IMR-90 (cell line): Measurements from ENCODE around the gene TNPO1. TPM values are rescaled to one million over a fixed set of nuclear protein-coding genes. Genes with fewer than 3 reads are reported as not detected.

Source experiments
- ATAC-seq: fragments of 200-7000 bp; cut with Tn5 transposase; 2 replicates; pipeline ENCODE4 v1.9.1; 2020; ENCODE audit warnings: low read depth, mild to moderate bottlenecking, moderate library complexity
- BruUV-seq: library from RNA; stranded (reverse); fragments of 400-500 nt; replicated peaks from 2 replicates; lab custom pipeline; 2021; lab: Mats Ljungman, UMichigan
- CTCF ChIA-PET: fragments of 300-600 bp; formaldehyde crosslinking; extraction: SDS; loops from one replicate; lab custom pipeline; 2021; ENCODE audit warnings: antibody characterized with exemption; lab: Yijun Ruan, JAX
- POLR2A ChIA-PET: fragments of 300-600 bp; sonication (Branson Sonifier 250); formaldehyde crosslinking; loops from one replicate; lab custom pipeline; 2022; ENCODE audit warnings: antibody characterized with exemption; ENCODE audit not compliant: unreplicated experiment; lab: Charles Lee
- DNase-seq: peaks from one replicate; pipeline ENCODE4 v3.0.0; 2013
- H2AFZ ChIP-seq: replicated peaks from 2 replicates; pipeline ENCODE3; 2013; ENCODE audit warnings: low read length, mild to moderate bottlenecking; ENCODE audit not compliant: poor library complexity
- H2AK5ac ChIP-seq: 2 replicates; pipeline ENCODE4 v1.6.1; 2013; ENCODE audit warnings: low read depth, low read length, inconsistent platforms
- H2AK9ac ChIP-seq: replicated peaks from 2 replicates; pipeline ENCODE3; 2013; ENCODE audit warnings: mild to moderate bottlenecking, low read depth, low read length, moderate library complexity; ENCODE audit not compliant: poor library complexity
- H2BK120ac ChIP-seq: 2 replicates; pipeline ENCODE4 v1.6.1; 2013; ENCODE audit warnings: low read depth, low read length, inconsistent platforms
- H2BK15ac ChIP-seq: 3 replicates; pipeline ENCODE4 v1.6.1; 2013; ENCODE audit warnings: low read depth, low read length, inconsistent platforms
- H2BK20ac ChIP-seq: 2 replicates; pipeline ENCODE4 v1.6.1; 2013; ENCODE audit warnings: low read depth, mild to moderate bottlenecking, inconsistent platforms, low read length, moderate library complexity
- H2BK5ac ChIP-seq: 2 replicates; pipeline ENCODE4 v1.6.1; 2013; ENCODE audit warnings: mild to moderate bottlenecking, low read depth, low read length, inconsistent platforms; ENCODE audit not compliant: poor library complexity, severe bottlenecking
- H3K14ac ChIP-seq: replicated peaks from 2 replicates; pipeline ENCODE4 v1.6.1; 2013; ENCODE audit warnings: low read depth, low read length, inconsistent platforms
- H3K18ac ChIP-seq: 2 replicates; pipeline ENCODE4 v1.6.1; 2013; ENCODE audit warnings: low read depth, low read length, control low read depth
- H3K23ac ChIP-seq: 2 replicates; pipeline ENCODE4 v1.6.1; 2013; ENCODE audit warnings: low read depth, low read length, inconsistent platforms
- H3K27ac ChIP-seq: 2 replicates; pipeline ENCODE4 v1.5.1; 2013; ENCODE audit warnings: mild to moderate bottlenecking, control low read depth, low read length; ENCODE audit not compliant: insufficient read depth
- H3K27me3 ChIP-seq: 2 replicates; pipeline ENCODE4 v1.6.1; 2013; ENCODE audit warnings: low read length; ENCODE audit not compliant: control insufficient read depth, insufficient read depth
- H3K36me3 ChIP-seq: 2 replicates; pipeline ENCODE4 v1.6.1; 2013; ENCODE audit warnings: low read length, mixed read lengths; ENCODE audit not compliant: control insufficient read depth, insufficient read depth
- H3K4ac ChIP-seq: 2 replicates; pipeline ENCODE4 v1.6.1; 2013; ENCODE audit warnings: low read depth, low read length, inconsistent platforms
- H3K4me1 ChIP-seq: 2 replicates; pipeline ENCODE4 v1.6.1; 2013; ENCODE audit warnings: low read length, mixed read lengths; ENCODE audit not compliant: control insufficient read depth, insufficient read depth
- H3K4me2 ChIP-seq: 2 replicates; pipeline ENCODE4 v1.6.1; 2013; ENCODE audit warnings: low read depth, mild to moderate bottlenecking, control low read depth, low read length, moderate library complexity
- H3K4me3 ChIP-seq: 2 replicates; pipeline ENCODE4 v1.5.1; 2013; ENCODE audit warnings: low read depth, mild to moderate bottlenecking, control low read depth, low read length, moderate library complexity; ENCODE audit not compliant: insufficient read depth
- H3K56ac ChIP-seq: 2 replicates; pipeline ENCODE4 v1.6.1; 2013; ENCODE audit warnings: low read length, inconsistent platforms; ENCODE audit not compliant: insufficient read depth; ENCODE audit errors: extremely low read depth
- H3K79me1 ChIP-seq, 2 experiments: 2 replicates each; pipeline ENCODE4 v1.6.1; 2013; ENCODE audit warnings: low read length in 2 of 2, inconsistent platforms in 1 of 2, low read depth in 1 of 2
- H3K9ac ChIP-seq: 2 replicates; pipeline ENCODE4 v1.6.1; 2013; ENCODE audit warnings: low read depth, low read length, control low read depth
- H3K9me1 ChIP-seq: 2 replicates; pipeline ENCODE4 v1.6.1; 2013; ENCODE audit warnings: low read length, inconsistent platforms; ENCODE audit not compliant: insufficient read depth
- H3K9me3 ChIP-seq: 2 replicates; pipeline ENCODE4 v1.6.1; 2013; ENCODE audit warnings: low read length; ENCODE audit not compliant: control insufficient read depth, insufficient read depth
- H4K20me1 ChIP-seq: 2 replicates; pipeline ENCODE4 v1.6.1; 2013; ENCODE audit warnings: low read length, inconsistent platforms; ENCODE audit not compliant: insufficient read depth
- H4K5ac ChIP-seq: 2 replicates; pipeline ENCODE4 v1.6.1; 2013; ENCODE audit warnings: mild to moderate bottlenecking, low read depth, low read length, control low read depth
- H4K8ac ChIP-seq, 2 experiments: 2 replicates each; pipeline ENCODE4 v1.6.1; 2013; ENCODE audit warnings: low read depth in 2 of 2, low read length in 2 of 2, control low read depth in 1 of 2, inconsistent platforms in 1 of 2
- H4K91ac ChIP-seq: 2 replicates; pipeline ENCODE4 v1.6.1; 2013; ENCODE audit warnings: low read depth, low read length, inconsistent platforms; ENCODE audit not compliant: insufficient read depth
- BHLHE40 ChIP-seq: fragments of 150-350 bp; IDR thresholded peaks from 2 replicates; pipeline ENCODE4 v1.6.1; 2016; ENCODE audit warnings: mild to moderate bottlenecking, low read depth, low read length
- CEBPB ChIP-seq: IDR thresholded peaks from 2 replicates; pipeline ENCODE4 v1.6.1; 2012; ENCODE audit warnings: low read depth, low read length, improper control_type of control experiment
- CHD1 ChIP-seq: IDR thresholded peaks from 2 replicates; pipeline ENCODE4 v1.6.1; 2012; ENCODE audit warnings: low read depth, low read length, improper control_type of control experiment
- FOS ChIP-seq: fragments of 150-350 bp; IDR thresholded peaks from 2 replicates; pipeline ENCODE4 v1.6.1; 2016; ENCODE audit warnings: low read depth, low read length
- MAFK ChIP-seq: IDR thresholded peaks from 2 replicates; pipeline ENCODE4 v1.6.1; 2012; ENCODE audit warnings: low read depth, low read length, improper control_type of control experiment
- MAZ ChIP-seq: IDR thresholded peaks from 2 replicates; pipeline ENCODE4 v1.6.1; 2012; ENCODE audit warnings: low read depth, mild to moderate bottlenecking, low read length, improper control_type of control experiment, moderate library complexity, borderline replicate concordance
- MXI1 ChIP-seq: IDR thresholded peaks from 2 replicates; pipeline ENCODE4 v1.6.1; 2012; ENCODE audit warnings: low read depth, mild to moderate bottlenecking, low read length, moderate library complexity, borderline replicate concordance
- NFE2L2 ChIP-seq: fragments of 150-350 bp; IDR thresholded peaks from 2 replicates; pipeline ENCODE4 v1.6.1; 2016; ENCODE audit warnings: low read depth, mild to moderate bottlenecking, low read length
- POLR2A ChIP-seq: IDR thresholded peaks from 2 replicates; pipeline ENCODE4 v1.6.1; 2012; ENCODE audit warnings: mild to moderate bottlenecking, low read depth, low read length
- RAD21 ChIP-seq: IDR thresholded peaks from 2 replicates; pipeline ENCODE4 v1.6.1; 2012; ENCODE audit warnings: low read length, improper control_type of control experiment
- RCOR1 ChIP-seq: IDR thresholded peaks from 2 replicates; pipeline ENCODE4 v1.6.1; 2012; ENCODE audit warnings: mild to moderate bottlenecking, low read length, improper control_type of control experiment; ENCODE audit not compliant: insufficient replicate concordance
- RFX5 ChIP-seq: IDR thresholded peaks from 2 replicates; pipeline ENCODE4 v1.8.0; 2012; ENCODE audit warnings: low read depth, mild to moderate bottlenecking, low read length, moderate library complexity
- SMC3 ChIP-seq: fragments of 150-350 bp; IDR thresholded peaks from 2 replicates; pipeline ENCODE4 v1.6.1; 2016; ENCODE audit warnings: low read depth, mild to moderate bottlenecking, antibody characterized with exemption, low read length, moderate library complexity
- dilution Hi-C: fragments of 300-500 bp; cut with HindIII; formaldehyde crosslinking; loops from one replicate; pipeline ENCODE4 v1.14.3; 2018; ENCODE audit warnings: low sequenced_read_pairs; ENCODE audit not compliant: unreplicated experiment
- in situ Hi-C: fragments of 300-500 bp; cut with MboI; formaldehyde crosslinking; loops from 3 replicates; pipeline ENCODE4 v1.14.3; 2019; ENCODE audit warnings: low sequenced_read_pairs, inconsistent platforms, mixed read lengths
- intact Hi-C: fragments of 100-400 bp; cut with micrococcal nuclease; formaldehyde crosslinking; loops from 2 replicates; pipeline ENCODE4 v1.10.0; 2022
- polyA plus RNA-seq, 3 experiments: library from polyadenylated mRNA; depleted of rRNA; stranded (reverse); fragments of >200 nt; gene quantifications; 2 replicates each; pipeline ENCODE4 v1.2.3, GENCODE V29; 2012; ENCODE audit warnings: low replicate concordance in 1 of 3
- total RNA-seq: library from RNA; depleted of rRNA; stranded (reverse); fragments of >200 nt; gene quantifications from 2 replicates; pipeline ENCODE4 v1.2.3, GENCODE V29; 2012
- TF ChIP-seq, protein P1 (sequence below): fragments of 150-350 bp; IDR thresholded peaks from 2 replicates; pipeline ENCODE4 v1.6.1; 2016; ENCODE audit warnings: low read depth, mild to moderate bottlenecking, low read length, moderate library complexity, borderline replicate concordance
- TF ChIP-seq, protein P2 (sequence below): fragments of 150-350 bp; IDR thresholded peaks from 2 replicates; pipeline ENCODE4 v1.6.1; 2017; ENCODE audit warnings: mild to moderate bottlenecking, antibody characterized with exemption, low read length, low read depth
- TF ChIP-seq, protein P3 (sequence below): conservative IDR thresholded peaks from 2 replicates; pipeline ENCODE4 v1.5.1; 2012; ENCODE audit warnings: mild to moderate bottlenecking, low read depth, low read length, improper control_type of control experiment

TNPO1 gene
- total and polyA plus RNA-seq, 2 of the 4 experiments (the other 2 are of a cell fraction), result 45.5 to 400 TPM

DNA sequence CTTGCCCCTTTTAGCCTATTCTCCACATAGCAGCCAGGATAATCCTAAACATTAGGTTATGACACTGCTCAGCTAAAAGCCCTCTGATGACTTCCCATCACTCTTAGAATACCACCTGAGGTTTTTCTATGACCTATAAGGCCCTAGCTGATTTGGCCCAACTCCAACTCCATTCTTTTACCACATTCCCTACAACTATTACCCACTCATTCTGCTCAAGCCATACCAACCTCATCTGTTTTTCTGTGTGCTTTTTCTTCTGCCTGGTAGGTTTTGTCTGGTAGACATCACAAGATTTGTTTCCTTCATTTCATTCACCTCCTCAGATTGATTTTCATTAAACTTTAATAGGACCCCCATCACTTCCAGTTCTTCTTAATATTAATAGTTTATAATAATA is 126.8 kb downstream of the TNPO1 start:
- H3K4me1 ChIP-seq, result no peaks in the 10 kb centered on the region
- no peak overlapping the region for H2BK15ac ChIP-seq
- H3K18ac ChIP-seq, result no peak overlapping the region
- H3K27ac ChIP-seq, result no peak overlapping the region
- H3K9me1 ChIP-seq, result no peaks in the 10 kb centered on the region
- no peaks in the 10 kb centered on the region for H3K27me3 ChIP-seq
- H3K9ac ChIP-seq, result no peak overlapping the region
- H4K20me1 ChIP-seq, result no peaks in the 10 kb centered on the region
- no peaks in the 10 kb centered on the region for H3K79me1 ChIP-seq
- H3K14ac ChIP-seq, result no peak overlapping the region
- no peak overlapping the region for H3K4ac ChIP-seq
- H2BK5ac ChIP-seq, result no peak overlapping the region
- ChIA-PET POLR2A (no interaction called here), CTCF (no interaction called here)
- H3K4me2 ChIP-seq, result no peak overlapping the region
- H2AFZ ChIP-seq, result no peak overlapping the region
- no peak overlapping the region for H2AK9ac ChIP-seq
- intact Hi-C loops, result no loop called here
- no peaks in the 10 kb centered on the region for H3K9me3 ChIP-seq
- no peak for TF ChIP-seq SMC3
- TF ChIP-seq RAD21, result no peak
- TF ChIP-seq, protein P1, sequence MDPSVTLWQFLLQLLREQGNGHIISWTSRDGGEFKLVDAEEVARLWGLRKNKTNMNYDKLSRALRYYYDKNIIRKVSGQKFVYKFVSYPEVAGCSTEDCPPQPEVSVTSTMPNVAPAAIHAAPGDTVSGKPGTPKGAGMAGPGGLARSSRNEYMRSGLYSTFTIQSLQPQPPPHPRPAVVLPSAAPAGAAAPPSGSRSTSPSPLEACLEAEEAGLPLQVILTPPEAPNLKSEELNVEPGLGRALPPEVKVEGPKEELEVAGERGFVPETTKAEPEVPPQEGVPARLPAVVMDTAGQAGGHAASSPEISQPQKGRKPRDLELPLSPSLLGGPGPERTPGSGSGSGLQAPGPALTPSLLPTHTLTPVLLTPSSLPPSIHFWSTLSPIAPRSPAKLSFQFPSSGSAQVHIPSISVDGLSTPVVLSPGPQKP, result no peak
- TF ChIP-seq, protein P2, sequence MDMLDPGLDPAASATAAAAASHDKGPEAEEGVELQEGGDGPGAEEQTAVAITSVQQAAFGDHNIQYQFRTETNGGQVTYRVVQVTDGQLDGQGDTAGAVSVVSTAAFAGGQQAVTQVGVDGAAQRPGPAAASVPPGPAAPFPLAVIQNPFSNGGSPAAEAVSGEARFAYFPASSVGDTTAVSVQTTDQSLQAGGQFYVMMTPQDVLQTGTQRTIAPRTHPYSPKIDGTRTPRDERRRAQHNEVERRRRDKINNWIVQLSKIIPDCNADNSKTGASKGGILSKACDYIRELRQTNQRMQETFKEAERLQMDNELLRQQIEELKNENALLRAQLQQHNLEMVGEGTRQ, result no peak
- TF ChIP-seq, protein P3, sequence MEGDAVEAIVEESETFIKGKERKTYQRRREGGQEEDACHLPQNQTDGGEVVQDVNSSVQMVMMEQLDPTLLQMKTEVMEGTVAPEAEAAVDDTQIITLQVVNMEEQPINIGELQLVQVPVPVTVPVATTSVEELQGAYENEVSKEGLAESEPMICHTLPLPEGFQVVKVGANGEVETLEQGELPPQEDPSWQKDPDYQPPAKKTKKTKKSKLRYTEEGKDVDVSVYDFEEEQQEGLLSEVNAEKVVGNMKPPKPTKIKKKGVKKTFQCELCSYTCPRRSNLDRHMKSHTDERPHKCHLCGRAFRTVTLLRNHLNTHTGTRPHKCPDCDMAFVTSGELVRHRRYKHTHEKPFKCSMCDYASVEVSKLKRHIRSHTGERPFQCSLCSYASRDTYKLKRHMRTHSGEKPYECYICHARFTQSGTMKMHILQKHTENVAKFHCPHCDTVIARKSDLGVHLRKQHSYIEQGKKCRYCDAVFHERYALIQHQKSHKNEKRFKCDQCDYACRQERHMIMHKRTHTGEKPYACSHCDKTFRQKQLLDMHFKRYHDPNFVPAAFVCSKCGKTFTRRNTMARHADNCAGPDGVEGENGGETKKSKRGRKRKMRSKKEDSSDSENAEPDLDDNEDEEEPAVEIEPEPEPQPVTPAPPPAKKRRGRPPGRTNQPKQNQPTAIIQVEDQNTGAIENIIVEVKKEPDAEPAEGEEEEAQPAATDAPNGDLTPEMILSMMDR, result no peak
- TF ChIP-seq MAFK, result no peak
- no peak for TF ChIP-seq BHLHE40
- TF ChIP-seq MAZ, result no peak
- TF ChIP-seq RCOR1, result no peak
- TF ChIP-seq RFX5, result no peak
- no peak for TF ChIP-seq MXI1
- no peak for TF ChIP-seq FOS
- no peak for TF ChIP-seq CHD1
- no peak for TF ChIP-seq CEBPB
- no peak for TF ChIP-seq NFE2L2
- TF ChIP-seq POLR2A, result no peak
- no peak overlapping the region for H2BK20ac ChIP-seq
- dilution Hi-C loops, result no loop called here
- H2AK5ac ChIP-seq, result no peak overlapping the region
- in situ Hi-C loops, result no loop called here
- ATAC-seq (no peak), DNase-seq (no peak)
- BruUV-seq, result no TSS peak
- no peak overlapping the region for H3K56ac ChIP-seq
- no peak overlapping the region for H2BK120ac ChIP-seq
- H3K36me3 ChIP-seq, result no peaks in the 10 kb centered on the region
- H4K8ac ChIP-seq, result no peak overlapping the region
- H3K23ac ChIP-seq, result no peak overlapping the region
- no peak overlapping the region for H4K91ac ChIP-seq
- no peak overlapping the region for H3K4me3 ChIP-seq
- no peak overlapping the region for H4K5ac ChIP-seq
